A549 (cell line): Measurements from ENCODE around the gene NUP42.

Experiments
- CEBPB ChIP-seq, 2 experiments: fragments of >200 bp in 1 of 2; sonication (Bioruptor Twin) in 1 of 2; formaldehyde crosslinking in 1 of 2; IDR thresholded peaks; 2 replicates each; pipeline ENCODE4 v1.6.1; 2012 to 2016
- CHD2 ChIP-seq: fragments of 150-350 bp; IDR thresholded peaks from 2 replicates; pipeline ENCODE4 v1.6.1; 2014; ENCODE audit warnings: low read length; ENCODE audit not compliant: partially characterized antibody
- GATA3 ChIP-seq: IDR thresholded peaks from 2 replicates; pipeline ENCODE4 v1.6.1; 2012; ENCODE audit warnings: borderline replicate concordance
- MAFK ChIP-seq: fragments of 450-650 bp; IDR thresholded peaks from 2 replicates; pipeline ENCODE4 v1.6.1; 2014; ENCODE audit not compliant: partially characterized antibody
- POLR2A ChIP-seq: IDR thresholded peaks from 2 replicates; pipeline ENCODE4 v1.6.1; 2012; ENCODE audit warnings: mild to moderate bottlenecking, low read length
- SMC3 ChIP-seq: fragments of >200 bp; sonication (Bioruptor Twin); formaldehyde crosslinking; IDR thresholded peaks from 3 replicates; pipeline ENCODE4 v1.6.1; 2018; ENCODE audit warnings: inconsistent platforms
- TF ChIP-seq, protein P1 (sequence below): IDR thresholded peaks from 2 replicates; pipeline ENCODE4 v1.6.1; 2012

DNA sequence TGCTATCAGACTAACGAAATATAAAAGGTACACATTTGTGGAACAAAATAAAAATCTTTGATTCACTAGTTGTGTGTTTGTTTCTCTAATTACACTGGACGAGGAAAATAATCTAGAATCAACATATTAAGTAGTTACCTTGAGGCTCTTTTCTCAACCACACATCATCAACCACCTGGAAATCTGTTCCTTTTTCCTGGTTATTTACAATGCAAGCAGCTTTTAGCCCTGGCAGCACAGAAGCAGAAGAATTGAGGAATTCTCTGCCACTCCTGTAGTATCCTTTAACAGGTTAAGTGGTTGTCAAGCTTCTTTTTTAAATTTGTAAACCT is 23.7 kb downstream of the NUP42 start:
- no peak for TF ChIP-seq CHD2
- TF ChIP-seq POLR2A = no peak
- no peak for TF ChIP-seq MAFK
- no peak for TF ChIP-seq GATA3
- TF ChIP-seq, protein P1, sequence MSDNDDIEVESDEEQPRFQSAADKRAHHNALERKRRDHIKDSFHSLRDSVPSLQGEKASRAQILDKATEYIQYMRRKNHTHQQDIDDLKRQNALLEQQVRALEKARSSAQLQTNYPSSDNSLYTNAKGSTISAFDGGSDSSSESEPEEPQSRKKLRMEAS = no peak
- no peak for TF ChIP-seq SMC3
- no peak for TF ChIP-seq CEBPB (IDR thresholded peaks at IDR 0.05)
